ENCODE data around the gene PRR30. TPM values are rescaled to one million over a fixed set of nuclear protein-coding genes. Genes with fewer than 3 reads are reported as not detected.

PRR30 gene
- total RNA-seq, 4 donors from 2014 or later: 0.27 to 0.67 TPM; not detected in 2

DNA sequence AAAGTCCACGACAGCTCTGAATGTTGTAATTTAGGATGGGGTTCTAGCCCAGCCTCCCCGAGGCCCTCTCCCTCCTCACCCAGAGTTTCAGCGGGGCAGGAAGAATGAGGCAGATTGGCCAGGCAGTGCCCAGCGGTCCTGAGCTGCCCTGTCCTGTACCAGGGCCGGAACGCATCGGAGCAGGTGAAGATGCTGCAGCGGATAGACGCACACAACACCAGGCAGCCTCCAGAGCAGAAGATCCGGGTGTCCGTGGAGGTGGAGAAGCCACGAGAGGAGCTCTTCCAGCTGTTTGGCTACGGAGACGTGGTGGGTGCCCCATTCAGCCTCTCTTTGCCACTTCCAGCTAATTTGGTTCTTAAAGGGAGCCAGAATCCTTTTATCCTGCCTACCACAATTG, 41.9 kb downstream of the PRR30 start:
- peaks cover 5 to 21% of the 10 kb centered on the region in 2 donors for H3K4me1 ChIP-seq
- no peak overlapping the region for H3K27ac ChIP-seq
- no peak for DNase-seq
- 94% methylated on average over 10 to 14 of the region's 14 CpGs for WGBS, 2 donors
- H3K27me3 ChIP-seq: no peaks in the 10 kb centered on the region
- intact Hi-C loops (cut with DNase I): loop anchor here (5.0 to 10.0 kb wide), 3 partner anchors 95 to 207 kb away; partner anchors contain the start of genes DNAJC5G and UCN
- H3K36me3 ChIP-seq: no peaks in the 10 kb centered on the region
- TF ChIP-seq POLR2A (IDR thresholded peaks at IDR 0.05) (no peak), CTCF (IDR thresholded peaks at IDR 0.05) (no peak)
- no peaks in the 10 kb centered on the region for H3K9me3 ChIP-seq
- no peak overlapping the region for H3K4me3 ChIP-seq (replicated peaks in 1 of 3)

DNA sequence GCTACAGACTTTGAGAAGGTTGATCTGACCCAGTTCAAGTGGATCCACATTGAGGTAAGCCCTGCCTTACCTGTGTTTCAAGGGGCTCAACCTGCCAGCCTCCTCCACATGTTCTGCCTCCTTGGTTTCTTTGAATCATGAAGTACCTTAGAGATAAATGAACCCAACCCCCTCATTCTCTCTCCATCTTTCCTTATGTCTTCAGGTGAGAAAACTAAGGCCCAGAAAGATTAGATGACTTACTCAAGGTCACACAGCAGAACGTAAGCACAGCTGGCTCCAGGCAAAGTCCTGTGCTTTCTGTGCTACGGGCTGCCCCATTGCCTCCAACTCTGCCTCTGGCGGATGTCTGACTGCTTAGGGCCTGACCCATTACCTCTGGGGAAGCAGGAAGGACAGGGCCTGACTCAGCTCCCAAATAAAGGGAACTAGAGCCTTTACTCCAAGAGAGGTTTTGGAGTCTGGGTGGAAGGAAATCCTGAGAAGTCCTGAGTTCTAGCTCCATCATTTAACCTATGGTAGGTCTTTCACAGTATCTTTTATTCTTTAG, 42.4 kb downstream of the PRR30 start:
- Histone ChIP-seq H3K9me3 (no peaks in the 10 kb centered on the region), H3K4me1 (peaks cover 5 to 21% of the 10 kb centered on the region in 2 donors), H3K36me3 (no peaks in the 10 kb centered on the region), H3K27ac (no peak overlapping the region), H3K27me3 (no peaks in the 10 kb centered on the region), H3K4me3 (replicated peaks in 1 of 3) (no peak overlapping the region)
- intact Hi-C loops (cut with DNase I): loop anchor here (5.0 to 10.0 kb wide), 3 partner anchors 95 to 208 kb away; partner anchors contain the start of genes DNAJC5G and UCN
- 72 to 75% methylated on average over 3 of the region's 3 CpGs for WGBS, 2 donors
- TF ChIP-seq POLR2A (IDR thresholded peaks at IDR 0.05) (no peak), CTCF (IDR thresholded peaks at IDR 0.05) (no peak)
- no peak for DNase-seq

- H3K9me3 ChIP-seq: no peaks in the 10 kb centered on the region
- H3K36me3 ChIP-seq: no peaks in the 10 kb centered on the region
- H3K27ac ChIP-seq: no peak overlapping the region
- peak; percentile 49 to 51 for DNase-seq
- TF ChIP-seq POLR2A (IDR thresholded peaks at IDR 0.05) (no peak), CTCF (IDR thresholded peaks at IDR 0.05) (no peak)
- H3K4me1 ChIP-seq: peaks cover 5 to 21% of the 10 kb centered on the region in 2 donors
- intact Hi-C loops (cut with DNase I): loop anchor here (5.0 to 10.0 kb wide), 3 partner anchors 96 to 209 kb away; partner anchors contain the start of genes DNAJC5G and UCN
- H3K4me3 ChIP-seq (replicated peaks in 1 of 3): no peak overlapping the region
- WGBS, 2 donors: 32 to 35% methylated on average over 5 to 16 of the region's 18 CpGs
- H3K27me3 ChIP-seq: no peaks in the 10 kb centered on the region
These were observed 43.2 kb downstream of the PRR30 start for GRCh38 chr2:27095745-27096651.

DNA sequence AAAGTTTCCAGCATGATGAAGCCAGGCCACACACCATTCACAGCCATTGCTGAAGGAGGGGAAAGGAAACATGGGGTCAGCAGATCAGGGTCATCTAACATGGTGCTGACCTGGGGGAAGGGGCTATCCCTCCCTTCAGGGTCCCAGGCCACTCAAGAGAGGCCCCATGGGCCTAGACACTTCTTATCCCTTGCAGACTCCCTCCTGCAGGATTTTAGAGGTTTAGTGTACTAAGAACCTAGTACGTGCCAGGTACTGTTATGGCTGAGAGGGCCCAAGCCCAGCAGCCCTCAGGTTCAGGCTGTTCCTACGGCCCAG, 43.8 kb downstream of the PRR30 start:
- Histone ChIP-seq H3K4me1 (peaks cover 5 to 21% of the 10 kb centered on the region in 2 donors), H3K9me3 (no peaks in the 10 kb centered on the region), H3K27me3 (no peaks in the 10 kb centered on the region), H3K4me3 (replicated peaks in 1 of 3) (no peak overlapping the region), H3K36me3 (no peaks in the 10 kb centered on the region), H3K27ac (no peak overlapping the region)
- DNase-seq: no peak
- no peak for TF ChIP-seq CTCF (IDR thresholded peaks at IDR 0.05)
- TF ChIP-seq POLR2A (IDR thresholded peaks at IDR 0.05): no peak
- 100% methylated on average over 2 of the region's 2 CpGs; no CpG with 5 or more reads in 1 of the 2 donors for WGBS, 2 donors
- intact Hi-C loops (cut with DNase I): loop anchor here (5.0 to 10.0 kb wide), 3 partner anchors 97 to 209 kb away; partner anchors contain the start of genes DNAJC5G and UCN

Data from thyroid gland (tissue), 4 donors.